NCI-H1436 (cell line): ENCODE results near the gene CCDC39.
"Not testable (repeated sequence)": the region's sequence is repeated elsewhere in the genome, so short reads cannot be mapped to it uniquely, and the experiment has no call there.

ENCODE experiments used
- DNase-seq: peaks from one replicate; lab custom pipeline; 2025; lab: John Stamatoyannopoulos, UW

Gene CCDC39

DNA sequence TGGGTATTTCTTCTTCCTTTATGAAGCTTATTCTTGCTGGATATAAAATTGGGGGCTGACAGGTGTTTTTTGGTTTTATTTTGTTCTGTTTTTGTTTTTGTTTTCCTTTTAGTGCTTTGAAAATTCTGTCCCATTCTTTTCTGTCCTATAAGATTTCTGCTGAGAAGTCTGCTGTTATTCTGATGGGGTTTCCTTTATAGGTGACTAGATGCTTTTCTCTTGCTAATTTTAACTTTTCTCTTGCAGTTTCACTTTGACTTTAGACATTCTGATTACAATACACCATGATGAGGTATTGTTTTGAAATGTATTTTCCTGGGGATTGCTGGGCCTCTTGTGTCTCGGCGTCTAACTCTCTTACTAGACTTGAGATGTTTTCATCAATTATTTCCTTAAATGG is 54.6 kb downstream of the CCDC39 start:
- DNase-seq: no peak

GRCh38 chr3:180619723-180620122 is 59.6 kb downstream of the CCDC39 start:
- DNase-seq: no peak

DNA sequence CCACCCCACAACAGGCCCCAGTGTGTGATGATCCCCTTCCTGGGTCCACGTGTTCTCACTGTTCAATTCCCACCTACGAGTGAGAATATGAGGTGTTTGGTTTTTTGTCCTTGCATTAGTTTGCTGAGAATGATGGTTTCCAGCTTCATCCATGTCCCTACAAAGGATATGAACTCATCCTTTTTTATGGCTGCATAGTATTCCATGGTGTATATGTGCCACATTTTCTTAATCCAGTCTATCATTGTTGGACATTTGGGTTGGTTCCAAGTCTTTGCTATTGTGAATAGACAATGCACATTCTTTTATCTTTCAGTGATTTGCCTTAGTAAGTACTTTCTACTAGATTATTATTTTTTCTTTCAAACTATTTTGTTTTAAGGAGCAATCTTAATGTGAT is 60.7 kb downstream of the CCDC39 start:
- not testable (repeated sequence) for DNase-seq

GRCh38 chr3:180617049-180617448 is 62.2 kb downstream of the CCDC39 start:
- no peak for DNase-seq

- DNase-seq: no peak
Observed at GRCh38 chr3:180615954-180616353, 63.3 kb downstream of the CCDC39 start.

DNA sequence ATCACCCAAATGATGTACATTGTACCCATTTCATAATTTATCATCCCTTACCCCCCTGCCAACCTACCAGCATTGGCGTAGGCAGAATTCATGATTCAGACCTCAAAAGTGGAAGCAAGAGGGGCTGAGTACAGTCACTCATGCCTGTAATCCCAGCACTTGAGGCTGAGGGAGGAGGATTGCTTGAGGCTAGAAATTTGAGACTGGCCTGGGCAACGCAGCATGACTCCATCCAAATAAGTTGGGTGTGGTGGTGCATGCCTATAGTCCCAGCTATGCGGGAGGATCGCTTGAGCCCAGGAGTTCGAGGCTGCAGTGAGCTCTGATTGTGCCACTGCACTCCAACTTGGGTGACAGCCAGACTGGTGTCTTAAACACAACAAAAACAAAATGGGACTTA is 66.9 kb downstream of the CCDC39 start:
- DNase-seq: no peak

GRCh38 chr3:180611006-180611405 is 68.3 kb downstream of the CCDC39 start:
- no peak for DNase-seq

DNA sequence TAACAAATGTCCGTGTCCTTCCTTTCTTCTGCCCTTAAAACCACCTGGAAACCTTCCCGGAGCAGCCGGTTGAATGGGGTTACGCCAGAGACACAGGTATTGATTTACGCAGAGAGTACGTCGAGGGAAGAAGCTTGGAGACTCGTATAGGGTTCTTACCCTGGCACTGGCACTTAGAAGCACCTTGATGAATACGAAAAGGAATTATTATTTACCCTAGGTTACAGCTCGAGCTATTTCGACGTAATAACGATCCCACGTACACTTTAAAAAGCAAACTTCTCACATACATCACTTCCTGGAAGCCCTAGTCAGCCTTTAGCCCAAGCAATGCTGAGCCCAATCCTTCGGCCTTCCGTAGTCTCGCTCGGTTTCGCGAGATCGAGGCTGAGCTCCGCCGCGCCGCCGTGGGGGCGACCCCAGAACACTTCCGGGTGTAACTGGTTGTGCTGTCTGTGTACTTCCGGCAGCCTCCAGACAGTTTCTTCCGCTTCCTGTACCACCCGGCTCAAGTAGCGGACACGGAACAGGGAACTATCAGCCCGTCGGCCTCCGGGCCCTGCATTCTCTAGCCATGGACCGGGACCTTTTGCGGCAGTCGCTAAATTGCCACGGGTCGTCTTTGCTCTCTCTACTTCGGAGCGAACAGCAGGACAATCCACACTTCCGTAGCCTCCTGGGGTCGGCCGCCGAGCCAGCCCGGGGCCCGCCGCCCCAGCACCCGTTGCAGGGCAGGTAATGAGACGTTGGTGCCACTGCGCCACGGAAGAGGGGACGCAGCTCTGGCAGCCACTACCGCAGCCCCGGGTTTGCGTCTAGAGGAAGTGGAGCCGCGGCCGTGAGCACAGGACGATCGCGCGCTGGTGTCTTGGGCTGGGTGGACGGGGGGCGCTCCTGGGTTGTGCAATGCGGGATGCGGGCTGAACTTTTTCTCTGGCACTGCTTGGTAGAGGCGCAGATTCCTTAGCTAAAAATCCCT is 77.3 kb downstream of the CCDC39 start, which contains the start of gene TTC14:
TSS of gene TTC14 (plus strand) at position 476 of the 979 bp plus-strand sequence. CDS start at position 575, 99 bp downstream.
- peak; percentile 94 for DNase-seq

- DNase-seq: no peak
Observed at GRCh38 chr3:180600473-180600872, 78.8 kb downstream of the CCDC39 start.

GRCh38 chr3:180595559-180595935 is 83.7 kb downstream of the CCDC39 start:
- no peak for DNase-seq

DNA sequence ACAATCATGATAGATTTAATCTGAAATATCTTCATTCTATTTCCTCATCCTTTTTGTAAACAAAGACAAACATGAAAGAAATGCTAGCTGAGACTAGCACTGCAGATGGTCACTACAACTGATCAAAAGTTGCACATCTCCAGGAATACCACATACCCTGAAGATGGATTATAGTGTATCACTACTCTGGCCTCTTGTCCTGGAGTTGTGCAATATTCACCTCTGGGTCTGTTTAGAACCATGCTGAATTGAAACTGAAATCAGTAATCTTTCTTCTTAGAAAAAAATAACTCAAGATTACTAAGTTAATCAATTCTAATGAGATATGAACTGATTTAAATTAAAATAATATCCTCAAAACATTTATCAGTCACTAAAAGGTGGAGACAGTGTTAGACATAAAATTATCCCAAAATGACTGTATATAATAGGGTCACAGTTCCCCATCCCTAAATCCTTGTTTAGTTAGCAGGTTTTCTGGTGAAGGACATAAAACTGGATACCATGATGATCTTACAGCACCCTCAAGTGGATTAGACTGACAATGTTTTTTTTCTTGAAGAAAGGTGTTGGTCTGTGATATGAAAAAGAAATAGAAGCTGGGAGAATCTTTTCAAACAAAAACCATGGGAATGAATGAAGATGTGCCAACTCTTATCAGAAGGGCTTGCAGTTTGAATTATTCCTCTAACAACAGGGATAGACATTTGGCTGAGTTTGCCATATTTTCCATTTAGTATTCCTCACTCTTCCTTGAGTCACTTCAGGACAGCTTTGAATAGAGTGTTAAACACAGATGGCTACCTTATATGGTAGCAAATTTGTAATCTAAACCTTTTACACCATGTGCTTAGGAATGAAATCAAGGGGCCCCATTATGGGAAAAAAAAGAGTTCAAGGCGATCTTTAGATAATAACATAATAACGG is 84.4 kb downstream of the CCDC39 start:
- DNase-seq: peak; percentile 13

DNA sequence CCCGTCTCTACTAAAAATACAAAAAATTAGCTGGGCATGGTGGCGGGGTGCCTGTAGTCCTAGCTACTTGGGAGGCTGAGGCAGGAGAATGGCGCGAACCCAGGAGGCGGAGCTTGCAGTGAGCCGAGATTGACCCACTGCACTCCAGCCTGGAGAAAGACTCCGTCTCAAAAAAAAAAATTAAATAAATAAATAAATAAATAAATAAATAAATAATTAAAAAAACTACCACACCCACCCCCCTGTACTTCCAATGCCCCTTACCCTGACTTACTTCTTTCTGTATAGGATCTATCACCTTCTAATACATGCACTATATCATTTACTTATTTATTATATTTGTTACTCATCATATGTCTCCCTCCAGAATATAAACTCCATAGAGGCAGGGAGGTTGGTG is 85.7 kb downstream of the CCDC39 start:
- not testable (repeated sequence) for DNase-seq

DNA sequence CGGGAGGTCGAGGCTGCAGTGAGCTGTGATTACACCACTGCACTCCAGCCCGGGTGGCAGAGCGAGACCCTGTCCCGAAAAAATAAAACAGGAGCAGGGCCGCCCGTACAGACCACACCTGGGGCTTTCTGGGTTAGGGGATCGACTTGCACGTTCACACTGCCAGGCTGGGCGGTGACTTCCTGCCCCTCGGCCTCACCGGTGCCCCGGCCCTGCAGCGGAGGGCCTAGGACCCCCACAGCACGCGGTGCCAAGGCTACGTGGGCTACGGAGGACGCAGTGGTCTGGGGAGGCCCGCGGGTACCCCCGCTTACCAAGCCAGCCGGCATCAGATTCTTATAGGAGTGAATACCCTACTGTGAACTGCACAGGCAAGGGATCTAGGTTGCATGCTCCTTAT is 88.9 kb downstream of the CCDC39 start:
- no peak for DNase-seq

DNA sequence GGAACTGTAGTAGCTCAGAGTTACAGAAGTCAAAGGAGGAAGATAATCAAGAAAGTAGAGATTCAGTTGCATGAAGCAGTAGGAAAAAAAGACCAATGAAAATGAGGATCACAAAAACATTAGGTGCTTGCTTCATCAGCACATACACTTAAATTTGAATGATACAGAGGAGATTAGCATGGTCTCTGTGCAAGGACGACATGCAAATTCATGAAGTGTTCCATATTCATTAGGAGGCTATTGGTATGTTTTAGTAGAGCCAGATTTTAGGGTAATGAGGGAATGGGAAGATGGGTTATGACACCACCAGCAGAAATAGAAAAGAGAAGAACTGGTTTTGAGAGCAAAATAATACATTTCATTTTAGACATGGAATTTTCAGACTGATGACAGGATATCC is 98.4 kb downstream of the CCDC39 start:
- DNase-seq: no peak

DNA sequence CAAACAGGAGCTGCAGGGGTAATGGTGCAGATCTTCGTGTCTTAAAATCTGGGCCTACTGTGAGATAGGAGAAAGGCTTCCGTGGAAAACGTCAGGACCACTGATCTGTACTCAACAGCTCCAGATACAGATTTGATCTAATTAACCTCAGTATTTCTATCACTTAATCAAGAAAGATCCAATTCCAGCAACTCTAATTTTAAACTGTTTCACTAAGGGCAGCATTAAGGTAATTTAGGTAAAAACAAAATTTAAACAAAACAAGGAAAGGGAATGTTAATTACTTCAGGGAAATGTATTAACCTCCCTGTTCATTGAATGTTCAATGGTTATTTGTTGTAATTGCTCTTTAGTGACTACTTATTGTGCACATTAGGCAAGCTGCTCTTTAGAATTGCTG is 103.7 kb downstream of the CCDC39 start:
- DNase-seq: no peak

GRCh38 chr3:180571831-180572598 is 107.3 kb downstream of the CCDC39 start:
- DNase-seq: no peak

- no peak for DNase-seq
Observed at GRCh38 chr3:180570238-180570637, 109.1 kb downstream of the CCDC39 start.

DNA sequence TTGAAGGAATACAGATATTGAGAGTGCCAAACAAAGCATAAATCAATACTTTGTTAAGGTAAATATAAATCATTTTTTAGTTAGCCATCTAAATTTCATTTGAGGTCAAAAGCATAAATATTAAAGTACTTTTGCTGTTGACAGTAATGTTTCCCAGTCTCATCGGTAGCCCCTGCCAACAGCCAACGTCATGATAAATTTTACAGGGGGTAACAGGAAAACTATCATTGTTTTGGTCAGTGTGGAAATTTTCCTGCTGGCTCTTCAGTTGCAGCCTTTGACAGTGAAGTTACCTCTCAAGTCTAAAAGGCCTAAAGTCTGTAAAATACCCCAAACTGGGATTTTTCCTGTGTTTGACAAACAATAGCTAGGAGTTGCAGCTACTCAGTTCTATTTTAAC is 114.6 kb downstream of the CCDC39 start:
- no peak for DNase-seq
